OCI-LY3 (cell line): Measurements from ENCODE around the gene TMEM30A.

Source experiments
- EZH2phosphoT487 ChIP-seq: fragments of 200-600 bp; shearing (Covaris generic); IDR thresholded peaks from 2 replicates; pipeline ENCODE4 v1.6.1; 2018; ENCODE audit warnings: antibody characterized with exemption, mixed run types, low read depth
- TF ChIP-seq, protein P1 (sequence below): fragments of 200-600, 300-600 bp; sonication (generic); IDR thresholded peaks from 2 replicates; pipeline ENCODE4 v1.5.1; 2014; ENCODE audit warnings: antibody characterized with exemption, low read length, low read depth

GRCh38 chr6:75268121-75268987 lies 16.2 kb downstream of the TMEM30A start:
- TF ChIP-seq, protein P1, sequence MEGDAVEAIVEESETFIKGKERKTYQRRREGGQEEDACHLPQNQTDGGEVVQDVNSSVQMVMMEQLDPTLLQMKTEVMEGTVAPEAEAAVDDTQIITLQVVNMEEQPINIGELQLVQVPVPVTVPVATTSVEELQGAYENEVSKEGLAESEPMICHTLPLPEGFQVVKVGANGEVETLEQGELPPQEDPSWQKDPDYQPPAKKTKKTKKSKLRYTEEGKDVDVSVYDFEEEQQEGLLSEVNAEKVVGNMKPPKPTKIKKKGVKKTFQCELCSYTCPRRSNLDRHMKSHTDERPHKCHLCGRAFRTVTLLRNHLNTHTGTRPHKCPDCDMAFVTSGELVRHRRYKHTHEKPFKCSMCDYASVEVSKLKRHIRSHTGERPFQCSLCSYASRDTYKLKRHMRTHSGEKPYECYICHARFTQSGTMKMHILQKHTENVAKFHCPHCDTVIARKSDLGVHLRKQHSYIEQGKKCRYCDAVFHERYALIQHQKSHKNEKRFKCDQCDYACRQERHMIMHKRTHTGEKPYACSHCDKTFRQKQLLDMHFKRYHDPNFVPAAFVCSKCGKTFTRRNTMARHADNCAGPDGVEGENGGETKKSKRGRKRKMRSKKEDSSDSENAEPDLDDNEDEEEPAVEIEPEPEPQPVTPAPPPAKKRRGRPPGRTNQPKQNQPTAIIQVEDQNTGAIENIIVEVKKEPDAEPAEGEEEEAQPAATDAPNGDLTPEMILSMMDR: no peak
- no peak for TF ChIP-seq EZH2phosphoT487
